Epithelial cell of esophagus (primary cell): ENCODE measurements around the gene ALG1L2.
"Not testable (repeated sequence)": the region's sequence is repeated elsewhere in the genome, so short reads cannot be mapped to it uniquely, and the experiment has no call there.

Experiments
- DNase-seq: peaks from one replicate; pipeline ENCODE4 v3.0.0; 2010; ENCODE audit warnings: low read depth
- H3K4me3 ChIP-seq: 2 replicates; pipeline ENCODE4 v1.5.1; 2011; ENCODE audit warnings: mild to moderate bottlenecking, low read length, control low read depth
- CTCF ChIP-seq: IDR thresholded peaks from 2 replicates; pipeline ENCODE4 v1.5.1; 2011; ENCODE audit warnings: low read depth, mild to moderate bottlenecking, low read length, control low read depth, inconsistent platforms; ENCODE audit not compliant: insufficient read depth; ENCODE audit errors: missing control alignments

The ALG1L2 gene

GRCh38 chr3:130143648-130144327 is 62.2 kb downstream of the ALG1L2 start:
- DNase-seq = peak; percentile 19
- TF ChIP-seq CTCF = peak; percentile 40
- not testable (repeated sequence) for H3K4me3 ChIP-seq

GRCh38 chr3:130144328-130144650 is 62.7 kb downstream of the ALG1L2 start:
- DNase-seq = peak; percentile 82
- H3K4me3 ChIP-seq = not testable (repeated sequence)

- not testable (repeated sequence) for H3K4me3 ChIP-seq, DNase-seq
Measured at GRCh38 chr3:130145456-130145855, 63.8 kb downstream of the ALG1L2 start.

GRCh38 chr3:130146465-130146864 is 64.8 kb downstream of the ALG1L2 start:
- not testable (repeated sequence) for H3K4me3 ChIP-seq, DNase-seq
